ENCODE data around the gene SLC36A1.
"Not testable (repeated sequence)": the region's sequence is repeated elsewhere in the genome, so short reads cannot be mapped to it uniquely, and the experiment has no call there.

The SLC36A1 gene

DNA sequence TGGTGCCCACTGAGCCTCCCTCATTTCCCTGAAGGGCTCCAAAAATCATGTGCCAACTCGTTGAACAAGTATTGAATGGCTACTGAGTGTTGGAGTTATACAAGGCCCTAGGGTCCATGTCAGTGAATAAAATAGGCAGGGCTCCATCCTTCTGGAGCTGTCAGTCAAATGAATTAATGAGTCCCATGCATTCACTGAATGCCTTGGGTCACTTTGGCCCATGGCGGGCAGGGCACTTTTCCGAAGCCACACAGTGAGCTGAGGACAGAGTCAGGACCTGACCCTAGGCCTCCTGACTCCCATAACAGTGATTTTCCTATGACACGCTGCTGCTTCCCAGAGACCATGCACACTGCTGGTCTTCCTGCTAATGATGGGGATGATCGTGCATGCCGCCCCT lies 27.3 kb upstream of the SLC36A1 start:
- H3F3A ChIP-seq (ENCODE audit: insufficient read depth, low read length): no peaks in the 10 kb centered on the region
- no peaks in the 10 kb centered on the region for H4K20me1 ChIP-seq (ENCODE audit: insufficient read depth, low read length)
- no peak overlapping the region for H2AFZ ChIP-seq (ENCODE audit: low read length)
- no peak for TF ChIP-seq EZH2 (IDR thresholded peaks at IDR 0.05; ENCODE audit: borderline replicate concordance, low read length)
- no peak for TF ChIP-seq CTCF (IDR thresholded peaks at IDR 0.05; ENCODE audit: low read length)
- H3K27ac ChIP-seq (ENCODE audit: low read depth, low read length, poor library complexity, severe bottlenecking): no peak overlapping the region
- no peak overlapping the region for H3K4me3 ChIP-seq (ENCODE audit: low read depth, low read length, poor library complexity, severe bottlenecking)
- H3K9me3 ChIP-seq (ENCODE audit: low read length): peaks cover 2% of the 10 kb centered on the region; the same call in 1 of the 2 replicates
- no peak overlapping the region for H3K4me2 ChIP-seq (ENCODE audit: low read length)
- H3K4me1 ChIP-seq (ENCODE audit: insufficient read depth, low read length, severe bottlenecking): no peaks in the 10 kb centered on the region
- H3K9me2 ChIP-seq (ENCODE audit: low read depth, low read length): no peaks in the 10 kb centered on the region
- H3K36me3 ChIP-seq (ENCODE audit: insufficient read depth, low read length): no peaks in the 10 kb centered on the region
- no peaks in the 10 kb centered on the region for H3K27me3 ChIP-seq (ENCODE audit: insufficient read depth, low read length)
- H3K79me2 ChIP-seq (ENCODE audit: insufficient read depth, low read length): no peaks in the 10 kb centered on the region
- H3K9ac ChIP-seq (ENCODE audit: low read length): no peak overlapping the region

DNA sequence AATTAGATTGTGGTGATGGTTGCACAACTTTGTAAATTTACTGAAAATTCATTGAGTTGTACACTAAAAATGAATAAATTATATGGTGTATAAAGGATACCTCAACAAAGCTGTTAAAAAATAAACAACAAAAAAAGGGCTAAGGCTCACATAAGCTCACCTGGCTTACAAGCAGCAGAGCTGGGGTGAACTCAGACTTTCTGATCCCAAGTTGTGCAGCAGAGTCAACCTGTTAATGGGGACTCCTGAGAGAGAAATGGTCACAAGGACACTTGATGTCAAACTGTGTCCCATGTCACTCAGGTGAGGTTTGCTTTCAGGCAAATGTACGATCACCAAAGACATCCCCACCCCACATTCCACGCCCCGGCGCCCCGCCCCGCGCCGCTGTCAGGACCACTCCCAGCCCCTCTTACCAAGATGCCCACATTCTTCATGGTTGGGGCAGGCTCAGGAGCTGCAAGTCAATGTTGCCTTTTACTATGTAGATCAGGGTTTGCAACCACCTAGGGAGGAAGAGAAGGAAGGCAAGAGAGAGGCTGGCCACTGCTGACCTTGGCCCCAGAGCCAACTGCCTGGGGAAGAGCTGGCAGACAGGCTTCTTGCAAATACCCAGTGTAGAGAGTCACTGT lies 22.4 kb upstream of the SLC36A1 start:
- H3K9me3 ChIP-seq (ENCODE audit: low read length): no peaks in the 10 kb centered on the region
- no peaks in the 10 kb centered on the region for H3F3A ChIP-seq (ENCODE audit: insufficient read depth, low read length)
- H3K4me1 ChIP-seq (ENCODE audit: insufficient read depth, low read length, severe bottlenecking): no peaks in the 10 kb centered on the region
- no peak overlapping the region for H3K4me3 ChIP-seq (ENCODE audit: low read depth, low read length, poor library complexity, severe bottlenecking)
- no peak overlapping the region for H3K9ac ChIP-seq (ENCODE audit: low read length)
- H2AFZ ChIP-seq (ENCODE audit: low read length): no peak overlapping the region
- H3K36me3 ChIP-seq (ENCODE audit: insufficient read depth, low read length): no peaks in the 10 kb centered on the region
- TF ChIP-seq EZH2 (IDR thresholded peaks at IDR 0.05; ENCODE audit: borderline replicate concordance, low read length): no peak
- no peak for TF ChIP-seq CTCF (IDR thresholded peaks at IDR 0.05; ENCODE audit: low read length)
- no peaks in the 10 kb centered on the region for H4K20me1 ChIP-seq (ENCODE audit: insufficient read depth, low read length)
- no peaks in the 10 kb centered on the region for H3K27me3 ChIP-seq (ENCODE audit: insufficient read depth, low read length)
- H3K79me2 ChIP-seq (ENCODE audit: insufficient read depth, low read length): no peaks in the 10 kb centered on the region
- H3K27ac ChIP-seq (ENCODE audit: low read depth, low read length, poor library complexity, severe bottlenecking): no peak overlapping the region
- H3K4me2 ChIP-seq (ENCODE audit: low read length): no peak overlapping the region
- H3K9me2 ChIP-seq (ENCODE audit: low read depth, low read length): no peaks in the 10 kb centered on the region

DNA sequence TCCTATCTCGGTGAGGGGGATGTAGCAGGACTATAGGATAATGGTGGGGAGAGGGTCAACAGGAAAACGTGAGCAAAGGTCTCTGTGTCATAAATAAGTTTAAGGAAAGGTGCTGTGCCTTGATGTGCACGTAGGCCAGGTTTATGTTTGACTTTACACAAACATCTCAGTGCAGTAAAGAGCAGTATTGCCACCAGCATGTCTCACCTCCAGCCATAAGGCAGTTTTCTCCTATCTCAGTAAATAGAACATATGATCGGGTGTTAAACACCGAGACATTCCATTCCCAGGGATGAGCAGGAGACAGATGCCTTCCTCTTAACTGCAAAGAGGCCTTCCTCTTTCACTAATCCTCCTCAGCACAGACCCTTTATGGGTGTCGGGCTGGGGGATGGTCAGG lies 21.1 kb upstream of the SLC36A1 start:
- H3K4me2 ChIP-seq (ENCODE audit: low read length): not testable (repeated sequence)

DNA sequence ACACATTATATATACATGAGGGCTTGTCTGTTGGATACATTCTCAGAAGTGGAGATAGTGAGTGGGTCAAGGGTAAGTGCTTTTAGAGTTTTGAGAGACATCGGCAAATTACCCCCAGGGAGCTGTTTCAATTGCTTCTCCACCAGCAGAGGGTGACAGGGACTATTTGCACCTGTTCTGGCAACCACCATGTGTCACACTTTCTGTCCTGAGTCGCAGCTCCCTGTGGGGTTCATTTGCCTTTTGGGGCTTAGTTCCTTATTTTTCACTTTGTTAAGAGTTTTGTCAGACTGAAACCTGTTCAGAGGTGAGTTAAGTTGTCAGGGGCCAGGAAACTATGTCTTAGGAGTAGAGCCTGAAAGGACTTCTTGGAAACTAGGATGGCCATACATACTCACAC lies 20.1 kb upstream of the SLC36A1 start:
- H3K4me1 ChIP-seq (ENCODE audit: insufficient read depth, low read length, severe bottlenecking): no peaks in the 10 kb centered on the region
- H3K36me3 ChIP-seq (ENCODE audit: insufficient read depth, low read length): no peaks in the 10 kb centered on the region
- no peak overlapping the region for H3K9ac ChIP-seq (ENCODE audit: low read length)
- H3K9me2 ChIP-seq (ENCODE audit: low read depth, low read length): no peaks in the 10 kb centered on the region
- H2AFZ ChIP-seq (ENCODE audit: low read length): no peak overlapping the region
- H3K27me3 ChIP-seq (ENCODE audit: insufficient read depth, low read length): no peaks in the 10 kb centered on the region
- no peaks in the 10 kb centered on the region for H4K20me1 ChIP-seq (ENCODE audit: insufficient read depth, low read length)
- no peak overlapping the region for H3K27ac ChIP-seq (ENCODE audit: low read depth, low read length, poor library complexity, severe bottlenecking)
- H3K4me2 ChIP-seq (ENCODE audit: low read length): no peak overlapping the region
- H3K79me2 ChIP-seq (ENCODE audit: insufficient read depth, low read length): no peaks in the 10 kb centered on the region
- no peaks in the 10 kb centered on the region for H3K9me3 ChIP-seq (ENCODE audit: low read length)
- peak; percentile 18; the same call in 1 of the 2 replicates for TF ChIP-seq CTCF (IDR thresholded peaks at IDR 0.05; ENCODE audit: low read length)
- TF ChIP-seq EZH2 (IDR thresholded peaks at IDR 0.05; ENCODE audit: borderline replicate concordance, low read length): no peak
- no peaks in the 10 kb centered on the region for H3F3A ChIP-seq (ENCODE audit: insufficient read depth, low read length)
- no peak overlapping the region for H3K4me3 ChIP-seq (ENCODE audit: low read depth, low read length, poor library complexity, severe bottlenecking)

More for the DNA sequence above, 21.1 kb upstream of the SLC36A1 start:
- not testable (repeated sequence) for H3K27me3 ChIP-seq (ENCODE audit: insufficient read depth, low read length); H3K36me3 ChIP-seq (ENCODE audit: insufficient read depth, low read length); H3K9me3 ChIP-seq (ENCODE audit: low read length); H3K4me3 ChIP-seq (ENCODE audit: low read depth, low read length, poor library complexity, severe bottlenecking); H3K27ac ChIP-seq (ENCODE audit: low read depth, low read length, poor library complexity, severe bottlenecking); H3K4me1 ChIP-seq (ENCODE audit: insufficient read depth, low read length, severe bottlenecking); H3K79me2 ChIP-seq (ENCODE audit: insufficient read depth, low read length); H4K20me1 ChIP-seq (ENCODE audit: insufficient read depth, low read length); H3F3A ChIP-seq (ENCODE audit: insufficient read depth, low read length); H3K9ac ChIP-seq (ENCODE audit: low read length); H2AFZ ChIP-seq (ENCODE audit: low read length); H3K9me2 ChIP-seq (ENCODE audit: low read depth, low read length)
